Measurements from ENCODE around the gene LBH. TPM values are rescaled to one million over a fixed set of nuclear protein-coding genes. Genes with fewer than 3 reads are reported as not detected.

Gene LBH
- total and polyA plus RNA-seq, 12 donors: 35.9 to 204 (median 149) TPM

DNA sequence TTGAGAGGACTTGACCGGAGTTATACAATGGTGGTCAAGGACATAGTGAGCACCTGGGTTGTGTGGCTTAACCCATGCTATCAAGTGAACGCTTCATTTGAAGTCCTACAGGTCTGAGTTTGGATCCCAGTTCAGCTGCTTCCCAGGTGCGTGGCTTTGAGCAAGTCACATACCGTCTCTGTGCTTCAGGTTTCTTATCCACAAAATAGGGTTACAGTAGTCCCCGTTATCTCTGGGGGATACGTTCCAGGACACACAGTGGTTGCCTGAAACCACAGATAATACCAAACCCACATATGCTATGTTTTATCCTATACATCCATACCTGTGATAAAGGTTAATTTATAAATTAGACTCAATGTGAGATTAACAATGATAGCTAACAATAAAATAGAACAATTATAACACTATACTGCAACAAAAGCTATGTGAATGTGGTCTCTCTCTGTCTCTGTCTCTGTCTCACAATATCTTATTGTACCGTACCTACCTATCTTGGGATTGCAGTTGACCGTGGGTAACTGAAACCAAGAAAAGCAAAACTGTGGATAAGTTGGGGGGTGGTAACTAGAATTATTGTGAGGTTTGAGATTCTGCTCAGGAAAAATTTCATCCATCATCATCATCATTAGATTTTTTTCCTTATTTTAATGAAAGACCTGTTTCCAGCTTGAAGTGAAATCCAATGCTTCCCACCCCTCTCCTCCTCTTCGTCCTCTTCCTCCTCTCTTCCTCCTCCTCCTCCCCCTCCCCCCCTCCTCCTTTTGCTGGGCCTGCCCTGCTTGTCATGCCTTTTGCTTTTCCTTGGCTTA, 22.7 kb downstream of the LBH start:
- no peaks in the 10 kb centered on the region for H3K9me3 ChIP-seq
- WGBS, 2 donors: 51 to 56% methylated on average over 9 of the region's 9 CpGs
- intact Hi-C loops (cut with DNase I): no loop called here
- ATAC-seq (no peak), DNase-seq (no peak)
- H3K27ac ChIP-seq: peak overlapping the region in 9 of 10 donors; percentile 48 to 87 (median 76)
- H3K4me1 ChIP-seq: peaks cover 25 to 95% (median 80%) of the 10 kb centered on the region in 9 donors
- peaks cover 0 to 56% (median 25%) of the 10 kb centered on the region in 9 donors for H3K36me3 ChIP-seq
- TF ChIP-seq, protein P1, sequence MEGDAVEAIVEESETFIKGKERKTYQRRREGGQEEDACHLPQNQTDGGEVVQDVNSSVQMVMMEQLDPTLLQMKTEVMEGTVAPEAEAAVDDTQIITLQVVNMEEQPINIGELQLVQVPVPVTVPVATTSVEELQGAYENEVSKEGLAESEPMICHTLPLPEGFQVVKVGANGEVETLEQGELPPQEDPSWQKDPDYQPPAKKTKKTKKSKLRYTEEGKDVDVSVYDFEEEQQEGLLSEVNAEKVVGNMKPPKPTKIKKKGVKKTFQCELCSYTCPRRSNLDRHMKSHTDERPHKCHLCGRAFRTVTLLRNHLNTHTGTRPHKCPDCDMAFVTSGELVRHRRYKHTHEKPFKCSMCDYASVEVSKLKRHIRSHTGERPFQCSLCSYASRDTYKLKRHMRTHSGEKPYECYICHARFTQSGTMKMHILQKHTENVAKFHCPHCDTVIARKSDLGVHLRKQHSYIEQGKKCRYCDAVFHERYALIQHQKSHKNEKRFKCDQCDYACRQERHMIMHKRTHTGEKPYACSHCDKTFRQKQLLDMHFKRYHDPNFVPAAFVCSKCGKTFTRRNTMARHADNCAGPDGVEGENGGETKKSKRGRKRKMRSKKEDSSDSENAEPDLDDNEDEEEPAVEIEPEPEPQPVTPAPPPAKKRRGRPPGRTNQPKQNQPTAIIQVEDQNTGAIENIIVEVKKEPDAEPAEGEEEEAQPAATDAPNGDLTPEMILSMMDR (IDR thresholded peaks at IDR 0.05): no peak
- H3K27me3 ChIP-seq: no peaks in the 10 kb centered on the region
- H3K4me3 ChIP-seq: no peak overlapping the region

DNA sequence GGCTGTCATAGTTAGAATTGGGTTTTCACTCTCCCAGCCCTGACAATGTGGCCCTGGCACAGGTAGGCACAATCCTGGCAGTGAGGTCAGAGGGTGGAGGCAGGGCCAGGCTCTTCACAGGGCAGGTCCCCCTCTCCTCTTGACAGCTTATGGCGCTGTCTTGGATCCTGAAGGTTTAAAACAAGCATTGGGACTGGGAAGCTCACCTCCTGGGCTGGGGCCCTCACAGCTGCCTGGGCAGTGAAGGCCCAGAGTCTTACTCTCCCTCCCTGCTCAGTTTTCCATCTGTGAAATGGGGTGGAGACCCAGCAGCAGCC, 23.3 kb downstream of the LBH start:
- H3K36me3 ChIP-seq: peaks cover 0 to 59% (median 31%) of the 10 kb centered on the region in 9 donors
- no peaks in the 10 kb centered on the region for H3K27me3 ChIP-seq
- no peak overlapping the region for H3K4me3 ChIP-seq
- no peaks in the 10 kb centered on the region for H3K9me3 ChIP-seq
- peak overlapping the region in 9 of 10 donors; percentile 28 to 87 (median 60) for H3K27ac ChIP-seq
- TF ChIP-seq, protein P1 (IDR thresholded peaks at IDR 0.05): no peak
- intact Hi-C loops (cut with DNase I): no loop called here
- DNase-seq (no peak), ATAC-seq (peak in 2 of 8 donors; percentile 5 to 13)
- H3K4me1 ChIP-seq: peaks cover 25 to 94% (median 79%) of the 10 kb centered on the region in 9 donors
- WGBS, 2 donors: 88 to 90% methylated on average over 1 of the region's 1 CpG

DNA sequence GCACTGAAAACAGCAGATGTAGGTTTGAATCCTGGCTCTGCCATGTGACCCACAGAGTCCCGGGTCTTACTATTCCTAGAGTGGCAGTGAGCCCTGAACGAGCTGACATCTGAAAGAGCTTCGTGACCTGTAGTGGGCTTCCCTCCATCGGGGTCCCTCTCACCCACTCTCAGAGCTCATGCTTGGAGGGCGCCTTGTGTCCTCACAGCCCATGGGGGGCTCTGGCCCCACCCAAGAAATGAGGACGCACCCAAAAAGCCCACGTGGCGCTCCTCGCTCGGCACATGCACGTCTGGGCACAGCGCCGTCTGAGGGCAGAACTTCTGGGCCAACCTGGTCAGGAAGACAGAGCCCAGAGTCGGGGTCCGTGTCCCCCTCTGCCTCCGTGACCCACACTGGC, 23.7 kb downstream of the LBH start:
- ATAC-seq: peak in 2 of 8 donors; percentile 3 to 8
- Histone ChIP-seq H3K9me3 (no peaks in the 10 kb centered on the region), H3K4me1 (peaks cover 25 to 91% (median 75%) of the 10 kb centered on the region in 9 donors), H3K27ac (peak overlapping the region in 9 of 10 donors; percentile 28 to 87 (median 60)), H3K36me3 (peaks cover 0 to 59% (median 31%) of the 10 kb centered on the region in 9 donors), H3K27me3 (no peaks in the 10 kb centered on the region), H3K4me3 (no peak overlapping the region)
- intact Hi-C loops (cut with DNase I): no loop called here
- WGBS, 2 donors: 67 to 73% methylated on average over 16 of the region's 16 CpGs
- no peak for DNase-seq
- TF ChIP-seq, protein P1 (IDR thresholded peaks at IDR 0.05): no peak

- WGBS, 2 donors: 44 to 54% methylated on average over 8 of the region's 8 CpGs
- TF ChIP-seq, protein P1 (IDR thresholded peaks at IDR 0.05): no peak
- Histone ChIP-seq H3K27ac (peak overlapping the region in 8 of 10 donors; percentile 28 to 86 (median 56)), H3K9me3 (no peaks in the 10 kb centered on the region), H3K4me3 (no peak overlapping the region), H3K36me3 (peaks cover 0 to 56% (median 31%) of the 10 kb centered on the region in 9 donors), H3K27me3 (no peaks in the 10 kb centered on the region), H3K4me1 (peaks cover 25 to 84% (median 68%) of the 10 kb centered on the region in 9 donors)
- peak in 6 of 8 donors; percentile 13 to 54 (median 34) for ATAC-seq
- DNase-seq: no peak
- intact Hi-C loops (cut with DNase I): no loop called here
These were observed 24.4 kb downstream of the LBH start for GRCh38 chr2:30255466-30256408.
